Cardiac muscle cell (in vitro differentiated cells and primary cell): ENCODE results near the gene LRRC8C. TPM values are rescaled to one million over a fixed set of nuclear protein-coding genes. Genes with fewer than 3 reads are reported as not detected.

ENCODE experiments used
- DNase-seq, 2 donors: peaks; one replicate each; pipeline versions ENCODE4 v3.0.0 to v3.0.0-alpha.2; 2010 to 2017; ENCODE audit warnings: low read depth in 1 of 2, low spot score in 1 of 2
- H3K27ac ChIP-seq: fragments of 200-600 bp; sonication (generic); 2 replicates; pipeline ENCODE4 v1.5.1; 2016
- H3K27me3 ChIP-seq: fragments of 200-600 bp; sonication (generic); 2 replicates; pipeline ENCODE4 v1.6.0; 2016; ENCODE audit warnings: control low read depth
- H3K36me3 ChIP-seq: fragments of 200-600 bp; sonication (generic); 2 replicates; pipeline ENCODE4 v1.5.1; 2016; ENCODE audit warnings: control low read depth
- H3K4me1 ChIP-seq: fragments of 200-600 bp; sonication (generic); 2 replicates; pipeline ENCODE4 v1.8.1; 2017; ENCODE audit warnings: low read depth, mild to moderate bottlenecking, mixed run types
- H3K4me3 ChIP-seq: fragments of 200-600 bp; sonication (generic); 2 replicates; pipeline ENCODE4 v1.5.1; 2016; ENCODE audit warnings: mild to moderate bottlenecking
- H3K9me3 ChIP-seq: fragments of 200-600 bp; sonication (generic); 2 replicates; pipeline ENCODE4 v1.5.1; 2017; ENCODE audit warnings: low read depth, mild to moderate bottlenecking, control low read depth
- polyA plus RNA-seq: library from polyadenylated mRNA; unstranded; fragments of >200 nt; fragmentation: Nextera tagmentation; extraction: Ambion mirVana; gene quantifications from 2 replicates; pipeline ENCODE4 v1.2.1, GENCODE V29; 2016
- total RNA-seq: library from RNA; depleted of rRNA; stranded (reverse); fragments of >200 nt; gene quantifications from 2 replicates; pipeline ENCODE4 v1.2.3, GENCODE V29; 2016
- TF ChIP-seq, protein P1 (sequence below): IDR thresholded peaks from 2 replicates; pipeline ENCODE4 v1.5.1; 2012; ENCODE audit warnings: low read depth, mild to moderate bottlenecking, low read length

Gene LRRC8C
- total and polyA plus RNA-seq, 2 experiments from 2014 or later = 2.3 to 4.3 TPM

DNA sequence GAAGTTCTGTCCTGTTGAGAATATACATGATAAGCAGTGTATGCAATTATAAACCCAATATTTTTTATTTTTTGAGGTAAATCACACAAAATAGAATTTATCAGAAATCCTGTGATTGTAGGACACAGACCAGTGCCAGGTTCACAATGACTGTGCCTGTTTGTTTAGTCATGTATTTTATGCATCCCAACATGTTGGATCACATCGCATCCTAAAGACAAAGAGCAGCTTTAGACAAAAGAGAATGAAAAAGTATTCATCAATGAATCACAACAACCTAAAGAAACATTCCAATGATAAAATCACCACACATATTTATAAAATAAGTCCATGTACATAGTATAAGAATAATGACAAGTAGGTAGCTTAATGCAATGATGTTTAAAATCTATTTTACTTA is 134.7 kb downstream of the LRRC8C start:
- TF ChIP-seq, protein P1, sequence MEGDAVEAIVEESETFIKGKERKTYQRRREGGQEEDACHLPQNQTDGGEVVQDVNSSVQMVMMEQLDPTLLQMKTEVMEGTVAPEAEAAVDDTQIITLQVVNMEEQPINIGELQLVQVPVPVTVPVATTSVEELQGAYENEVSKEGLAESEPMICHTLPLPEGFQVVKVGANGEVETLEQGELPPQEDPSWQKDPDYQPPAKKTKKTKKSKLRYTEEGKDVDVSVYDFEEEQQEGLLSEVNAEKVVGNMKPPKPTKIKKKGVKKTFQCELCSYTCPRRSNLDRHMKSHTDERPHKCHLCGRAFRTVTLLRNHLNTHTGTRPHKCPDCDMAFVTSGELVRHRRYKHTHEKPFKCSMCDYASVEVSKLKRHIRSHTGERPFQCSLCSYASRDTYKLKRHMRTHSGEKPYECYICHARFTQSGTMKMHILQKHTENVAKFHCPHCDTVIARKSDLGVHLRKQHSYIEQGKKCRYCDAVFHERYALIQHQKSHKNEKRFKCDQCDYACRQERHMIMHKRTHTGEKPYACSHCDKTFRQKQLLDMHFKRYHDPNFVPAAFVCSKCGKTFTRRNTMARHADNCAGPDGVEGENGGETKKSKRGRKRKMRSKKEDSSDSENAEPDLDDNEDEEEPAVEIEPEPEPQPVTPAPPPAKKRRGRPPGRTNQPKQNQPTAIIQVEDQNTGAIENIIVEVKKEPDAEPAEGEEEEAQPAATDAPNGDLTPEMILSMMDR = no peak
- H3K27ac ChIP-seq = no peak overlapping the region
- H3K36me3 ChIP-seq = no peaks in the 10 kb centered on the region
- peaks cover 6% of the 10 kb centered on the region for H3K4me1 ChIP-seq
- DNase-seq = no peak
- peaks cover 9% of the 10 kb centered on the region for H3K27me3 ChIP-seq
- H3K4me3 ChIP-seq = no peak overlapping the region
- no peaks in the 10 kb centered on the region for H3K9me3 ChIP-seq

Other genes starting within 250 kb of the LRRC8C start
- gene LRRC8B, start 108.3 kb upstream of the LRRC8C start, total RNA-seq = 5.8 and 6.0 TPM in 2 replicates
- 6.6 and 13.4 TPM in 2 replicates for gene LRRC8B, start 108.3 kb upstream of the LRRC8C start, polyA plus RNA-seq
- 10.1 and 10.7 TPM in 2 replicates for gene LRRC8D, start 187.9 kb downstream of the LRRC8C start, total RNA-seq
- gene LRRC8D, start 187.9 kb downstream of the LRRC8C start, polyA plus RNA-seq = 13.8 and 14.0 TPM in 2 replicates